RWPE1 (cell line): ENCODE data around the gene GREB1L.
"Not testable (repeated sequence)": the region's sequence is repeated elsewhere in the genome, so short reads cannot be mapped to it uniquely, and the experiment has no call there.

ENCODE experiments used
- CTCF ChIA-PET: fragments of 350-600 bp; sonication (Branson Sonifier 250); formaldehyde crosslinking; extraction: SDS; loops from one replicate; lab custom pipeline; 2021; lab: Yijun Ruan, JAX
- POLR2A ChIA-PET: fragments of 400-600 bp; formaldehyde crosslinking; extraction: SDS; loops from one replicate; lab custom pipeline; 2020; ENCODE audit warnings: antibody characterized with exemption; ENCODE audit not compliant: low non-redundant PET; lab: Yijun Ruan, JAX
- DNase-seq: peaks from one replicate; pipeline ENCODE4 v3.0.0; 2012; ENCODE audit warnings: low spot score
- H3K27ac ChIP-seq: fragments of 450-650 bp; 2 replicates; pipeline ENCODE4 v1.5.1; 2017
- CTCF ChIP-seq: fragments of 450-650 bp; conservative IDR thresholded peaks from 2 replicates; pipeline ENCODE4 v1.5.1; 2017; ENCODE audit warnings: low read depth, mild to moderate bottlenecking

GREB1L gene

GRCh38 chr18:21303895-21304294 lies 61.9 kb downstream of the GREB1L start:
- H3K27ac ChIP-seq = no peak overlapping the region
- POLR2A ChIA-PET = no interaction called here
- TF ChIP-seq CTCF = no peak
- CTCF ChIA-PET = no interaction called here
- DNase-seq = peak; percentile 38

GRCh38 chr18:21305621-21306020 lies 63.6 kb downstream of the GREB1L start:
- ChIA-PET POLR2A (no interaction called here), CTCF (no interaction called here)
- TF ChIP-seq CTCF = no peak
- H3K27ac ChIP-seq = no peak overlapping the region
- DNase-seq = no peak

DNA sequence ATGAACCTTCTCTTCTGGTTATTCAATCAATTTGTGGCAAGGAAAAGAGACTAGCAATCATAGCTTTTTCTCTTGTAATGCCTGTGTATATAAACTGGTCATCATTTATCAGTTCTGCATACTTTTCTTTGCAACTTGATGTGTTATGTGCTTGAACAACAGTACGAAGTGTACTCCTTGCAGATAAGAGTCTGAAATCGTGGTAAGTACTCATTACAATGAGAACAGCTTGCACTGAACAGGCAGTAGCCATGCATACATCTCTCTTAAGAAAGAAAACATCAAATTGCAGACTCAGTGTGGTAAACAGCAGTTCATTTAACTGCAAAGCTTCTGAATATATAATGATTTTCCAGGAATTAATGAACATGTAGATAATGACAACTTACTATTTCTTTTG lies 64.3 kb downstream of the GREB1L start:
- DNase-seq = no peak
- ChIA-PET CTCF (no interaction called here), POLR2A (no interaction called here)
- no peak for TF ChIP-seq CTCF
- no peak overlapping the region for H3K27ac ChIP-seq

- no peak overlapping the region for H3K27ac ChIP-seq
- POLR2A ChIA-PET = no interaction called here
- no peak for TF ChIP-seq CTCF
- CTCF ChIA-PET = no interaction called here
- DNase-seq = no peak
Observed at GRCh38 chr18:21307578-21307977, 65.5 kb downstream of the GREB1L start.

DNA sequence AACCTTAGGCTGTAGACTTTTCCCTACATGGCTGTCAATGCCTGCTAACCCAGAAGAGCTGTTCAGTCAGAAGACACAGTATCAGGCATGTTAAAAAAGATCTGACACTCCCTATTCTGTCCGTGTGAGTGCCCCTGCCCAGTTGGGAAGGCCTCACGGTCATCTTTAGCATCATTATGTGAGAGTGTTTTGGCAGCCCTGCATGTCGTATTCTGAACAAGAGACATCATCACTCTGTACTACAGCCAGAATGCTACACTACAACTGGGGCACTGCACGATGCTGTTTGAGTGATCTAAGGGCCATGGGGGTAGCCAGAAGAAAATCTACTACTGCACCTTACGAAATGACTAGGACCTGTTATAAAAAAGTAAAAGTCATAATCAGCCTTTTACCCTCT lies 67.2 kb downstream of the GREB1L start:
- TF ChIP-seq CTCF = no peak
- ChIA-PET POLR2A (no interaction called here), CTCF (no interaction called here)
- H3K27ac ChIP-seq = no peak overlapping the region
- DNase-seq = no peak

DNA sequence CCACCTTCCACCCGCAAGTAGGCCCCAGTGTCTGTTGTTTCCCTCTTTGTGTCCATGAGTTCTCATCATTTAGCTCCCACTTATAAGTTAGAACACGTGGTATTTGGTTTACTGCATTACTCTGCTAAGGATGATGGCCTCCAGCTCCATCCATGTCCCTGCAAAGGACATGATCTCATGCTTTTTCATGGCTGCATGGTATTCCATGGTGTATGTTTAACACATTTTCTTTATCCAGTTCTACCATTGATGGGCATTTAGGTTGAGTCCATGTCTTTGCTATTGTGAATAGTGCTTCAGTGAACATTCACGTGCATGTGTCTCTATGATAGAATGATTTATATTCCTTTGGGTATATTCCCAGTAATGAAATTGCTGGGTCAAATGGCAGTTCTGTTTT lies 69.9 kb downstream of the GREB1L start:
- POLR2A ChIA-PET, DNase-seq, H3K27ac ChIP-seq: not testable (repeated sequence)
- CTCF ChIA-PET = interaction anchor here (0.6 to 0.7 kb wide), 2 partner anchors 56 to 74 kb away, joined by 4 read pairs; no protein-coding TSS in a partner anchor

DNA sequence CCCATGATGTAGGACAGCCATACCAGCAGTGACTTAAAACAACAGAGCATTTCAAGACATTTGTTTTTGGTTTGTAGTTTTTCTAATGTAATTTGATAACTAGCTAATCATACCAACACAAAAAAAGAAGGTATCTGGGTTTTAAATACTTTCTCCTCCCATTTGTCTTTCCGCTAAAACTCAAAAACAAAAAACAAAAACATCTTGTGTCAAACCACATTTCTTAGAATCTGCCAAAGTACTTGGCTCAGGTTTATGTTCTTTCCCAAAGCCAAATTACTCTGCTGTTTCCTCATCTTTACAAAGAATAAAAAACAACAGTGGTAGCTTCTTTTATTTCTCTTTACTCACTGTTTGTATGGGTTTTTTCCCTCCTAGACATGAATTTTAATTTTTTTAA lies 71.5 kb downstream of the GREB1L start:
- POLR2A ChIA-PET = no interaction called here
- no peak for DNase-seq
- TF ChIP-seq CTCF = no peak
- CTCF ChIA-PET = interaction anchor here (0.6 kb wide), 1 partner anchor 353 kb away, joined by 5 read pairs; no protein-coding TSS in a partner anchor
- no peak overlapping the region for H3K27ac ChIP-seq
